Upper lobe of left lung (tissue), 6 donors: ENCODE data around the gene CCDC124. TPM values are rescaled to one million over a fixed set of nuclear protein-coding genes. Genes with fewer than 3 reads are reported as not detected.
"Not testable (repeated sequence)": the region's sequence is repeated elsewhere in the genome, so short reads cannot be mapped to it uniquely, and the experiment has no call there.

ENCODE experiments used
- ATAC-seq, 2 donors: fragments of 200-7000 bp; cut with Tn5 transposase; one replicate each; pipeline ENCODE4 v1.9.1; 2022; ENCODE audit warnings: mild to moderate bottlenecking in 2 of 2, moderate library complexity in 2 of 2; ENCODE audit not compliant: low FRiP score in 2 of 2
- DNase-seq, 2 donors: peaks; one replicate each; pipeline ENCODE4 v3.0.0-alpha.2; 2019 to 2020
- H3K27ac ChIP-seq, 4 donors: fragments of 200-600 bp; sonication (generic); one replicate each; pipeline ENCODE4 v1.5.1; 2016 to 2019
- H3K27me3 ChIP-seq, 4 donors: fragments of 200-600 bp; sonication (generic); one replicate each; pipeline ENCODE4 v1.5.1; 2017 to 2019
- H3K36me3 ChIP-seq, 4 donors: fragments of 200-600 bp; sonication (generic); one replicate each; pipeline ENCODE4 v1.5.1; 2016 to 2019
- H3K4me1 ChIP-seq, 4 donors: fragments of 200-600 bp; sonication (generic); one replicate each; pipeline ENCODE4 v1.5.1; 2018 to 2019
- H3K4me3 ChIP-seq, 4 donors: fragments of 200-600 bp; sonication (generic); one replicate each; pipeline ENCODE4 v1.5.1; 2017 to 2019; ENCODE audit warnings: mild to moderate bottlenecking in 2 of 4, moderate library complexity in 1 of 4
- H3K9me3 ChIP-seq, 4 donors: fragments of 200-600 bp; sonication (generic); one replicate each; pipeline ENCODE4 v1.5.1; 2018 to 2019
- CTCF ChIP-seq, 6 experiments: fragments of 450-650 bp in 4 of 6; fragments of 200-600 bp in 2 of 6; sonication (generic) in 2 of 6; IDR thresholded peaks; one replicate each; pipeline ENCODE4 v1.5.1; 2016 to 2019; ENCODE audit warnings: antibody characterized with exemption in 6 of 6
- EP300 ChIP-seq, 4 donors: sonication (generic); formaldehyde crosslinking; IDR thresholded peaks; one replicate each; pipeline ENCODE4 v1.5.1; 2017; ENCODE audit warnings: antibody characterized with exemption in 4 of 4, control low read depth in 2 of 4
- POLR2A ChIP-seq, 4 donors: fragments of 450-650 bp; IDR thresholded peaks; one replicate each; pipeline ENCODE4 v1.5.1; 2016 to 2017; ENCODE audit warnings: antibody characterized with exemption in 4 of 4, mild to moderate bottlenecking in 2 of 4
- POLR2AphosphoS5 ChIP-seq, 2 donors: sonication (generic); formaldehyde crosslinking; IDR thresholded peaks; one replicate each; pipeline ENCODE4 v1.5.1; 2017; ENCODE audit warnings: antibody characterized with exemption in 2 of 2
- WGBS, 2 donors: methylation state at CpG; one replicate each; pipeline ENCODE4 v1.1.5; 2017 to 2018; 5-methylcytosine and 5-hydroxymethylcytosine counted together
- total RNA-seq, 6 donors: library from RNA; depleted of rRNA in 4 of 6; stranded (reverse); fragments of >200 nt in 4 of 6; gene quantifications; one replicate each; pipeline versions ENCODE4 v1.1.0 to v1.2.1, GENCODE V29; 2016 to 2021
- donor health status: DM: no; HTN: no; CAD: no; lungs with moderate emphysema.
- donor health status: DM: no; HTN: yes; CAD: no; lungs with severe emphysema.

Gene CCDC124
- total RNA-seq, 6 donors from 2014 or later: 50.2 to 83.3 (median 62.1) TPM

GRCh38 chr19:17910791-17911360, 21.9 kb upstream of the CCDC124 start:
- TF ChIP-seq CTCF (IDR thresholded peaks at IDR 0.05) (no peak), POLR2AphosphoS5 (IDR thresholded peaks at IDR 0.05) (no peak)
- 72 to 76% methylated on average over 9 to 11 of the region's 11 CpGs for WGBS, 2 donors
- DNase-seq: no peak

GRCh38 chr19:17915940-17916593, 16.7 kb upstream of the CCDC124 start:
- ATAC-seq (no peak), DNase-seq (no peak)
- Histone ChIP-seq H3K27ac (no peak overlapping the region), H3K27me3 (no peaks in the 10 kb centered on the region), H3K36me3 (no peaks in the 10 kb centered on the region), H3K9me3 (peaks cover 0 to 13% (median 8%) of the 10 kb centered on the region in 4 donors), H3K4me1 (peaks cover 0 to 2% (median 0%) of the 10 kb centered on the region in 4 donors), H3K4me3 (no peak overlapping the region)
- no peak for TF ChIP-seq POLR2A (IDR thresholded peaks at IDR 0.05)
- no peak for TF ChIP-seq CTCF (IDR thresholded peaks at IDR 0.05)
- no peak for TF ChIP-seq EP300 (IDR thresholded peaks at IDR 0.05)
- no peak for TF ChIP-seq POLR2AphosphoS5 (IDR thresholded peaks at IDR 0.05)
- WGBS, 2 donors: 71 to 75% methylated on average over 6 of the region's 6 CpGs

More at GRCh38 chr19:17910791-17911360, 21.9 kb upstream of the CCDC124 start:
- Histone ChIP-seq H3K4me1 (no peaks in the 10 kb centered on the region), H3K9me3 (peaks cover 3 to 26% (median 20%) of the 10 kb centered on the region in 4 donors), H3K27me3 (no peaks in the 10 kb centered on the region), H3K36me3 (no peaks in the 10 kb centered on the region), H3K4me3 (no peak overlapping the region), H3K27ac (no peak overlapping the region)
- no peak for ATAC-seq

DNA sequence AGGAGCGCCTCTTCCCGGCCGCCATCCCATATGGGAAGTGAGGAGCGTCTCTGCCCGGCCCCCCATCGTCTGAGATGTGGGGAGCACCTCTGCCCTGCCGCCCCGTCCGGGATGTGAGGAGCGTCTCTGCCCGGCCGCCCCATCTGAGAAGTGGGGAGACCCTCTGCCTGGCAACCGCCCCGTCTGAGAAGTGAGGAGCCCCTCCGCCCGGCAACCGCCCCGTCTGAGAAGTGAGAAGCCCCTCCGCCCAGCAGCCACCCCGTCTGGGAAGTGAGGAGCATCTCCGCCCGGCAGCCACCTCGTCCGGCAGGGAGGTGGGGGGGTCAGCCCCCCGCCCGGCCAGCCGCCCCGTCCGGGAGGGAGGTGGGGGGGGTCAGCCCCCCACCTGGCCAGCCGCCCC, 14.7 kb upstream of the CCDC124 start:
- ATAC-seq, H3K9me3 ChIP-seq, H3K4me1 ChIP-seq, H3K27me3 ChIP-seq, H3K36me3 ChIP-seq, H3K27ac ChIP-seq, H3K4me3 ChIP-seq: not testable (repeated sequence)
- peak in 1 of 2 donors; percentile 55 for DNase-seq
- WGBS, 2 donors: 90% methylated on average over 5 of the region's 30 CpGs; no CpG with 5 or more reads in 1 of the 2 donors

- not testable (repeated sequence) for H3K4me1 ChIP-seq, H3K27me3 ChIP-seq, H3K27ac ChIP-seq, H3K9me3 ChIP-seq, H3K4me3 ChIP-seq, H3K36me3 ChIP-seq, ATAC-seq
- DNase-seq: peak in 1 of 2 donors; percentile 38
- WGBS, 2 donors: 44 to 66% methylated on average over 5 of the region's 5 CpGs
Measured at GRCh38 chr19:17919122-17919521, 13.7 kb upstream of the CCDC124 start.

DNA sequence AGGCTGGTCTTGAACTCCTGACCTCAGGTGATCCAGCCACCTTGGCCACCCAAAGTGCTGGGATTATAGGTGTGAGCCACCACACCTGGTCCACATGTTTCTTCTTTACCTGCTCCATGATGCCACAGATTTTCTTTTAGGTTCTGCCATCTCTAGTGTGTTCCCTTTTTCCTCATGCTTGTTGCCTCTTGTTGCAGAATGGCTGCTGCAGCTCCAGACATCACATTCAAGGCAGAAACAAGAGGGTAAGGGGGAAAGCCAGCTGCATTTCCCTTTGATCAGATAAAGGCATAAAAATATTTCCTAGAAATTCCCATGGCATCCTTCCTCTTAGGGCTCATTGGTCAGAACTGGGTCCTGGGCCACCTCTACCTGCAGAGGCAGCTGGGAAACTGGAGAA, 12.3 kb upstream of the CCDC124 start:
- ATAC-seq: no peak

More for the DNA sequence above, 12.3 kb upstream of the CCDC124 start:
- no peak for DNase-seq
- Histone ChIP-seq H3K9me3 (no peaks in the 10 kb centered on the region), H3K27me3 (no peaks in the 10 kb centered on the region), H3K4me3 (no peak overlapping the region), H3K4me1 (peaks cover 0 to 2% (median 0%) of the 10 kb centered on the region in 4 donors), H3K36me3 (no peaks in the 10 kb centered on the region), H3K27ac (no peak overlapping the region)
- TF ChIP-seq CTCF (IDR thresholded peaks at IDR 0.05) (no peak), POLR2A (IDR thresholded peaks at IDR 0.05) (no peak), POLR2AphosphoS5 (IDR thresholded peaks at IDR 0.05) (no peak), EP300 (IDR thresholded peaks at IDR 0.05) (no peak)
